Measurements from ENCODE around the gene FGF4.

Gene FGF4

GRCh38 chr11:69804769-69805508 lies 29.8 kb upstream of the FGF4 start:
- no peaks in the 10 kb centered on the region for H3K36me3 ChIP-seq (ENCODE audit: control insufficient read depth, insufficient read depth, low read length)
- H3K9ac ChIP-seq (ENCODE audit: low read depth, low read length), result no peak overlapping the region
- H3K27ac ChIP-seq (ENCODE audit: low read depth, low read length), result no peak overlapping the region
- H3K4me1 ChIP-seq (ENCODE audit: control insufficient read depth, insufficient read depth, low read length), result no peaks in the 10 kb centered on the region; the same call in 1 of the 2 replicates
- H3K27me3 ChIP-seq (ENCODE audit: control insufficient read depth, insufficient read depth, low read length), result peaks cover 13% of the 10 kb centered on the region
- H3K4me3 ChIP-seq (ENCODE audit: low read depth, low read length), result no peak overlapping the region
- H3K9me3 ChIP-seq (ENCODE audit: control insufficient read depth, insufficient read depth, low read length), result no peaks in the 10 kb centered on the region

GRCh38 chr11:69803604-69804218 lies 28.6 kb upstream of the FGF4 start:
- Histone ChIP-seq H3K9ac (ENCODE audit: low read depth, low read length) (no peak overlapping the region), H3K9me3 (ENCODE audit: control insufficient read depth, insufficient read depth, low read length) (no peaks in the 10 kb centered on the region), H3K4me3 (ENCODE audit: low read depth, low read length) (no peak overlapping the region), H3K36me3 (ENCODE audit: control insufficient read depth, insufficient read depth, low read length) (no peaks in the 10 kb centered on the region), H3K27me3 (ENCODE audit: control insufficient read depth, insufficient read depth, low read length) (peaks cover 8% of the 10 kb centered on the region; the same call in 1 of the 2 replicates), H3K27ac (ENCODE audit: low read depth, low read length) (no peak overlapping the region), H3K4me1 (ENCODE audit: control insufficient read depth, insufficient read depth, low read length) (no peaks in the 10 kb centered on the region; the same call in 1 of the 2 replicates)

GRCh38 chr11:69803022-69803421 lies 27.9 kb upstream of the FGF4 start:
- no peak overlapping the region for H3K4me3 ChIP-seq (ENCODE audit: low read depth, low read length)
- H3K9ac ChIP-seq (ENCODE audit: low read depth, low read length), result no peak overlapping the region
- no peaks in the 10 kb centered on the region for H3K4me1 ChIP-seq (ENCODE audit: control insufficient read depth, insufficient read depth, low read length)
- H3K27ac ChIP-seq (ENCODE audit: low read depth, low read length), result no peak overlapping the region
- no peaks in the 10 kb centered on the region for H3K9me3 ChIP-seq (ENCODE audit: control insufficient read depth, insufficient read depth, low read length)
- H3K27me3 ChIP-seq (ENCODE audit: control insufficient read depth, insufficient read depth, low read length), result peaks cover 1% of the 10 kb centered on the region; the same call in 1 of the 2 replicates
- H3K36me3 ChIP-seq (ENCODE audit: control insufficient read depth, insufficient read depth, low read length), result no peaks in the 10 kb centered on the region

- no peak overlapping the region for H3K27ac ChIP-seq (ENCODE audit: low read depth, low read length)
- no peak overlapping the region for H3K4me3 ChIP-seq (ENCODE audit: low read depth, low read length)
- H3K27me3 ChIP-seq (ENCODE audit: control insufficient read depth, insufficient read depth, low read length), result no peaks in the 10 kb centered on the region
- no peak overlapping the region for H3K9ac ChIP-seq (ENCODE audit: low read depth, low read length)
- H3K36me3 ChIP-seq (ENCODE audit: control insufficient read depth, insufficient read depth, low read length), result no peaks in the 10 kb centered on the region
- no peaks in the 10 kb centered on the region for H3K4me1 ChIP-seq (ENCODE audit: control insufficient read depth, insufficient read depth, low read length)
- H3K9me3 ChIP-seq (ENCODE audit: control insufficient read depth, insufficient read depth, low read length), result no peaks in the 10 kb centered on the region
These were observed 27.4 kb upstream of the FGF4 start for GRCh38 chr11:69802590-69802989.

- Histone ChIP-seq H3K4me3 (ENCODE audit: low read depth, low read length) (no peak overlapping the region), H3K27ac (ENCODE audit: low read depth, low read length) (no peak overlapping the region), H3K4me1 (ENCODE audit: control insufficient read depth, insufficient read depth, low read length) (no peaks in the 10 kb centered on the region), H3K9ac (ENCODE audit: low read depth, low read length) (no peak overlapping the region), H3K9me3 (ENCODE audit: control insufficient read depth, insufficient read depth, low read length) (no peaks in the 10 kb centered on the region), H3K36me3 (ENCODE audit: control insufficient read depth, insufficient read depth, low read length) (no peaks in the 10 kb centered on the region), H3K27me3 (ENCODE audit: control insufficient read depth, insufficient read depth, low read length) (no peaks in the 10 kb centered on the region)
These were observed 26.6 kb upstream of the FGF4 start for GRCh38 chr11:69801513-69802335.

- Histone ChIP-seq H3K36me3 (ENCODE audit: control insufficient read depth, insufficient read depth, low read length) (no peaks in the 10 kb centered on the region), H3K27me3 (ENCODE audit: control insufficient read depth, insufficient read depth, low read length) (no peaks in the 10 kb centered on the region), H3K9me3 (ENCODE audit: control insufficient read depth, insufficient read depth, low read length) (no peaks in the 10 kb centered on the region), H3K4me3 (ENCODE audit: low read depth, low read length) (no peak overlapping the region), H3K4me1 (ENCODE audit: control insufficient read depth, insufficient read depth, low read length) (no peaks in the 10 kb centered on the region), H3K27ac (ENCODE audit: low read depth, low read length) (no peak overlapping the region), H3K9ac (ENCODE audit: low read depth, low read length) (no peak overlapping the region)
These were observed 25.1 kb upstream of the FGF4 start for GRCh38 chr11:69800278-69800677.

GRCh38 chr11:69799582-69799981 lies 24.4 kb upstream of the FGF4 start:
- Histone ChIP-seq H3K4me3 (ENCODE audit: low read depth, low read length) (no peak overlapping the region), H3K27ac (ENCODE audit: low read depth, low read length) (no peak overlapping the region), H3K9ac (ENCODE audit: low read depth, low read length) (no peak overlapping the region), H3K27me3 (ENCODE audit: control insufficient read depth, insufficient read depth, low read length) (no peaks in the 10 kb centered on the region), H3K36me3 (ENCODE audit: control insufficient read depth, insufficient read depth, low read length) (no peaks in the 10 kb centered on the region), H3K4me1 (ENCODE audit: control insufficient read depth, insufficient read depth, low read length) (no peaks in the 10 kb centered on the region), H3K9me3 (ENCODE audit: control insufficient read depth, insufficient read depth, low read length) (no peaks in the 10 kb centered on the region)

- Histone ChIP-seq H3K27ac (ENCODE audit: low read depth, low read length) (no peak overlapping the region), H3K36me3 (ENCODE audit: control insufficient read depth, insufficient read depth, low read length) (no peaks in the 10 kb centered on the region), H3K4me3 (ENCODE audit: low read depth, low read length) (no peak overlapping the region), H3K9ac (ENCODE audit: low read depth, low read length) (no peak overlapping the region), H3K4me1 (ENCODE audit: control insufficient read depth, insufficient read depth, low read length) (no peaks in the 10 kb centered on the region), H3K9me3 (ENCODE audit: control insufficient read depth, insufficient read depth, low read length) (no peaks in the 10 kb centered on the region), H3K27me3 (ENCODE audit: control insufficient read depth, insufficient read depth, low read length) (no peaks in the 10 kb centered on the region)
These were observed 24.0 kb upstream of the FGF4 start for GRCh38 chr11:69799097-69799496.

- H3K4me1 ChIP-seq (ENCODE audit: control insufficient read depth, insufficient read depth, low read length), result no peaks in the 10 kb centered on the region
- no peak overlapping the region for H3K4me3 ChIP-seq (ENCODE audit: low read depth, low read length)
- H3K36me3 ChIP-seq (ENCODE audit: control insufficient read depth, insufficient read depth, low read length), result no peaks in the 10 kb centered on the region
- no peak overlapping the region for H3K9ac ChIP-seq (ENCODE audit: low read depth, low read length)
- no peaks in the 10 kb centered on the region for H3K9me3 ChIP-seq (ENCODE audit: control insufficient read depth, insufficient read depth, low read length)
- H3K27ac ChIP-seq (ENCODE audit: low read depth, low read length), result no peak overlapping the region
- no peaks in the 10 kb centered on the region for H3K27me3 ChIP-seq (ENCODE audit: control insufficient read depth, insufficient read depth, low read length)
These were observed 22.8 kb upstream of the FGF4 start for GRCh38 chr11:69797737-69798528.

- Histone ChIP-seq H3K4me3 (ENCODE audit: low read depth, low read length) (no peak overlapping the region), H3K36me3 (ENCODE audit: control insufficient read depth, insufficient read depth, low read length) (no peaks in the 10 kb centered on the region), H3K27ac (ENCODE audit: low read depth, low read length) (no peak overlapping the region), H3K4me1 (ENCODE audit: control insufficient read depth, insufficient read depth, low read length) (no peaks in the 10 kb centered on the region), H3K9me3 (ENCODE audit: control insufficient read depth, insufficient read depth, low read length) (no peaks in the 10 kb centered on the region), H3K9ac (ENCODE audit: low read depth, low read length) (no peak overlapping the region), H3K27me3 (ENCODE audit: control insufficient read depth, insufficient read depth, low read length) (no peaks in the 10 kb centered on the region)
These were observed 22.0 kb upstream of the FGF4 start for GRCh38 chr11:69797156-69797555.
